Panc1 (cell line): Measurements from ENCODE around the gene ACO1. TPM values are rescaled to one million over a fixed set of nuclear protein-coding genes. Genes with fewer than 3 reads are reported as not detected.

ENCODE experiments used
- ATAC-seq: fragments of 200-7000 bp; cut with Tn5 transposase; 2 replicates; pipeline ENCODE4 v1.9.1; 2020; ENCODE audit warnings: mild to moderate bottlenecking, moderate library complexity
- BruUV-seq: library from RNA; stranded (reverse); fragments of 400-500 nt; replicated peaks from 2 replicates; lab custom pipeline; 2021; lab: Mats Ljungman, UMichigan
- CTCF ChIA-PET: fragments of 300-600 bp; sonication (Branson Sonifier 250); formaldehyde crosslinking; loops from one replicate; lab custom pipeline; 2022; ENCODE audit warnings: antibody characterized with exemption; lab: Charles Lee
- POLR2A ChIA-PET: fragments of 300-600 bp; sonication (Branson Sonifier 250); formaldehyde crosslinking; loops from one replicate; lab custom pipeline; 2022; ENCODE audit warnings: antibody characterized with exemption; lab: Charles Lee
- DNase-seq: peaks from one replicate; pipeline ENCODE4 v3.0.0-alpha.2; 2010; ENCODE audit warnings: low read depth, low spot score
- H3K27ac ChIP-seq: 2 replicates; pipeline ENCODE4 v1.5.1; 2011; ENCODE audit warnings: mild to moderate bottlenecking, low read length, inconsistent platforms
- H3K27me3 ChIP-seq: fragments of 200-500 bp; sonication (Bioruptor generic); 2 replicates; pipeline ENCODE4 v1.6.0; 2014; ENCODE audit warnings: low read length, inconsistent platforms; ENCODE audit not compliant: control insufficient read depth, insufficient read depth
- H3K36me3 ChIP-seq: fragments of 200-500 bp; sonication (Bioruptor generic); 2 replicates; pipeline ENCODE4 v1.5.1; 2014; ENCODE audit warnings: inconsistent platforms, mild to moderate bottlenecking, low read length, moderate library complexity; ENCODE audit not compliant: control insufficient read depth, insufficient read depth
- H3K4me1 ChIP-seq: 2 replicates; pipeline ENCODE4 v1.5.1; 2011; ENCODE audit warnings: inconsistent platforms, mild to moderate bottlenecking, low read length, moderate library complexity; ENCODE audit not compliant: control insufficient read depth, insufficient read depth
- H3K4me3 ChIP-seq, 2 experiments: 2 replicates each; pipeline ENCODE4 v1.5.1; 2011 to 2012; ENCODE audit warnings: low read depth in 2 of 2, low read length in 2 of 2, mild to moderate bottlenecking in 2 of 2, inconsistent platforms in 1 of 2, moderate library complexity in 1 of 2
- H3K9me3 ChIP-seq: fragments of 200-500 bp; sonication (Bioruptor generic); 2 replicates; pipeline ENCODE4 v1.5.1; 2014; ENCODE audit warnings: low read depth, mild to moderate bottlenecking, inconsistent platforms, low read length, moderate library complexity; ENCODE audit not compliant: control insufficient read depth, insufficient read depth
- POLR2AphosphoS5 ChIP-seq: IDR thresholded peaks from 2 replicates; pipeline ENCODE4 v1.6.1; 2012; ENCODE audit warnings: mild to moderate bottlenecking, low read depth, low read length, moderate library complexity
- SIN3A ChIP-seq: IDR thresholded peaks from 2 replicates; pipeline ENCODE4 v1.6.1; 2012; ENCODE audit warnings: low read depth, mild to moderate bottlenecking, low read length, moderate library complexity, borderline replicate concordance; ENCODE audit not compliant: insufficient read depth
- TCF7L2 ChIP-seq: IDR thresholded peaks from 2 replicates; pipeline ENCODE4 v1.6.1; 2011; ENCODE audit warnings: mild to moderate bottlenecking, low read depth, low read length, inconsistent platforms
- in situ Hi-C: cut with HindIII; loops from 2 replicates; pipeline ENCODE4 v1.10.0; 2016; ENCODE audit warnings: low sequenced_read_pairs, low pct_unique_long_range_greater_than_20kb
- intact Hi-C: fragments of 100-400 bp; cut with micrococcal nuclease; formaldehyde crosslinking; loops from one replicate; pipeline ENCODE4 v1.10.0; 2022; ENCODE audit not compliant: unreplicated experiment
- total RNA-seq: library from RNA; stranded (reverse); gene quantifications from one replicate; pipeline ENCODE4 v1.2.1, GENCODE V29; 2021; ENCODE audit not compliant: unreplicated experiment
- TF ChIP-seq, protein P1 (sequence below), 2 experiments: IDR thresholded peaks; 2 replicates each; pipeline ENCODE4 v1.6.1; 2011 to 2012; ENCODE audit warnings: low read depth in 2 of 2, control low read depth in 1 of 2, low read length in 1 of 2, mild to moderate bottlenecking in 1 of 2, moderate library complexity in 1 of 2; ENCODE audit not compliant: insufficient read depth in 1 of 2
- TF ChIP-seq, protein P2 (sequence below): fragments of 450-650 bp; IDR thresholded peaks from 2 replicates; pipeline ENCODE4 v1.5.1; 2017; ENCODE audit warnings: mild to moderate bottlenecking

Gene ACO1
- total RNA-seq, 1 experiment from 2014 or later = 49.3 TPM

DNA sequence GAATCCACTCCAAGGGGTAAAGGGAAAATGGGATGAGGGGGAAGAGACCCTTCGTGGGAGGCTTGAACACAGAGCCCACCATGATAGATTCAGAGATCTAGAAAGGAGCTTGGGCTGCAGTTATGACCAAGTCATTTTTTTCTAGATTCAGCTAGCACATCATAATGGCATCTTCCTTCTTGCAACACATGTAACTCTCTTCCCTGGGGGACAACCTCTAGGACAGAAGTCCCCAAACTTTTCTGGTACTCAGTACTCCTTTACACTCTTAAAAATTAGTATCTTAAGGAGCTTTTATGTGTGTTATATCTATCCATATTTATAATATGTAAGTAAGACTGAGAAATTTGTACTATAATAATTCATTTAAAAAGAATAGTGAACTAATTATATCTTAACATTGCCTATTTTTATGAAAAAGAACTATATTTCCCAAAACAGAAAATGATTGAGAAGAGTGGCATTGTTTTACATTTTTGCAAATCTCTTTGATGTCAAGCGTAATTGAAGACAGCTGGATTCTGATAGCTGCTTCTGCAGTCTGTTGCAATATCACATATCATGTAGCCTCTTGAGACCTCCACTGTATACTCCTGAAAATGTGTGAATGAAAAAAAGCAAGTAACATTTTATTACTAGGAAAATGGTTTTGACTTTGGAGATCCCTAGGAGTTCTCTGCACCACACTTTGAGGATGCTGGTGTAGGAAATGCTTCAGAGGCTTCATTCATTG is 875 bp downstream of the ACO1 start:
- no peak for ATAC-seq
- no peaks in the 10 kb centered on the region for H3K9me3 ChIP-seq
- in situ Hi-C loops = no loop called here
- no peaks in the 10 kb centered on the region for H3K36me3 ChIP-seq
- TF ChIP-seq TCF7L2 = no peak
- TF ChIP-seq, protein P1, sequence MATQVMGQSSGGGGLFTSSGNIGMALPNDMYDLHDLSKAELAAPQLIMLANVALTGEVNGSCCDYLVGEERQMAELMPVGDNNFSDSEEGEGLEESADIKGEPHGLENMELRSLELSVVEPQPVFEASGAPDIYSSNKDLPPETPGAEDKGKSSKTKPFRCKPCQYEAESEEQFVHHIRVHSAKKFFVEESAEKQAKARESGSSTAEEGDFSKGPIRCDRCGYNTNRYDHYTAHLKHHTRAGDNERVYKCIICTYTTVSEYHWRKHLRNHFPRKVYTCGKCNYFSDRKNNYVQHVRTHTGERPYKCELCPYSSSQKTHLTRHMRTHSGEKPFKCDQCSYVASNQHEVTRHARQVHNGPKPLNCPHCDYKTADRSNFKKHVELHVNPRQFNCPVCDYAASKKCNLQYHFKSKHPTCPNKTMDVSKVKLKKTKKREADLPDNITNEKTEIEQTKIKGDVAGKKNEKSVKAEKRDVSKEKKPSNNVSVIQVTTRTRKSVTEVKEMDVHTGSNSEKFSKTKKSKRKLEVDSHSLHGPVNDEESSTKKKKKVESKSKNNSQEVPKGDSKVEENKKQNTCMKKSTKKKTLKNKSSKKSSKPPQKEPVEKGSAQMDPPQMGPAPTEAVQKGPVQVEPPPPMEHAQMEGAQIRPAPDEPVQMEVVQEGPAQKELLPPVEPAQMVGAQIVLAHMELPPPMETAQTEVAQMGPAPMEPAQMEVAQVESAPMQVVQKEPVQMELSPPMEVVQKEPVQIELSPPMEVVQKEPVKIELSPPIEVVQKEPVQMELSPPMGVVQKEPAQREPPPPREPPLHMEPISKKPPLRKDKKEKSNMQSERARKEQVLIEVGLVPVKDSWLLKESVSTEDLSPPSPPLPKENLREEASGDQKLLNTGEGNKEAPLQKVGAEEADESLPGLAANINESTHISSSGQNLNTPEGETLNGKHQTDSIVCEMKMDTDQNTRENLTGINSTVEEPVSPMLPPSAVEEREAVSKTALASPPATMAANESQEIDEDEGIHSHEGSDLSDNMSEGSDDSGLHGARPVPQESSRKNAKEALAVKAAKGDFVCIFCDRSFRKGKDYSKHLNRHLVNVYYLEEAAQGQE (IDR thresholded peaks at IDR 0.05; ENCODE audit: insufficient read depth in 1 of 2, low read depth in 2 of 2, low read length in 1 of 2) = no peak
- TF ChIP-seq SIN3A = no peak
- TF ChIP-seq POLR2AphosphoS5 = no peak
- TF ChIP-seq, protein P2, sequence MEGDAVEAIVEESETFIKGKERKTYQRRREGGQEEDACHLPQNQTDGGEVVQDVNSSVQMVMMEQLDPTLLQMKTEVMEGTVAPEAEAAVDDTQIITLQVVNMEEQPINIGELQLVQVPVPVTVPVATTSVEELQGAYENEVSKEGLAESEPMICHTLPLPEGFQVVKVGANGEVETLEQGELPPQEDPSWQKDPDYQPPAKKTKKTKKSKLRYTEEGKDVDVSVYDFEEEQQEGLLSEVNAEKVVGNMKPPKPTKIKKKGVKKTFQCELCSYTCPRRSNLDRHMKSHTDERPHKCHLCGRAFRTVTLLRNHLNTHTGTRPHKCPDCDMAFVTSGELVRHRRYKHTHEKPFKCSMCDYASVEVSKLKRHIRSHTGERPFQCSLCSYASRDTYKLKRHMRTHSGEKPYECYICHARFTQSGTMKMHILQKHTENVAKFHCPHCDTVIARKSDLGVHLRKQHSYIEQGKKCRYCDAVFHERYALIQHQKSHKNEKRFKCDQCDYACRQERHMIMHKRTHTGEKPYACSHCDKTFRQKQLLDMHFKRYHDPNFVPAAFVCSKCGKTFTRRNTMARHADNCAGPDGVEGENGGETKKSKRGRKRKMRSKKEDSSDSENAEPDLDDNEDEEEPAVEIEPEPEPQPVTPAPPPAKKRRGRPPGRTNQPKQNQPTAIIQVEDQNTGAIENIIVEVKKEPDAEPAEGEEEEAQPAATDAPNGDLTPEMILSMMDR = no peak
- H3K27ac ChIP-seq = peak overlapping the region; percentile 89
- no TSS peak for BruUV-seq
- no peak for DNase-seq
- peaks cover 4% of the 10 kb centered on the region; the same call in 1 of the 2 replicates for H3K27me3 ChIP-seq
- H3K4me3 ChIP-seq = peak overlapping the region; percentile 83 to 95
- POLR2A ChIA-PET = interaction anchor here (0.6 to 1.2 kb wide), 3 partner anchors 13 to 165 kb away, joined by 3 to 10 read pairs (median 4); no protein-coding TSS in a partner anchor
- H3K4me1 ChIP-seq = peaks cover 18% of the 10 kb centered on the region
- CTCF ChIA-PET = interaction anchor here (1.3 kb wide), 1 partner anchor 187 kb away, joined by 3 read pairs; no protein-coding TSS in a partner anchor
- intact Hi-C loops = no loop called here

DNA sequence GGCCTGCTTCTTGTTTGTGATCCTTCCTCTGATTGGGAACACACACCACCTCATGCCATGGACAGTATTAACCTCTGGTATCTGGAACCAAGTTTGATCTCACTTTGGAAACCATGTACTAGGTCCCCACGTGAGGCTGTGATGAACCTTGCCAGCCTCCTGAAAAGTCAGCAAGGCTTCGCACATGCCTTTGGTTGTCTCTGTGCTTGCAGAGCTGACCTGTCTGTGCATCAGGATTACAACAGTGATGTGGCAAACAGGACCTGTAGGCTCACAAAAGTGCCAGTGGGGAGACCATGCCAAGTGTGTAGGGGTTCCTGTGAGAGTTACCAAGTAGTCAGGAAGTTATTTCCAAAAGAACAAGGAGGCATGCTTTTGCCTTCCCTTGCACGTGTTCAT is 1.4 kb downstream of the ACO1 start:
- intact Hi-C loops = no loop called here
- no peaks in the 10 kb centered on the region for H3K36me3 ChIP-seq
- in situ Hi-C loops = no loop called here
- H3K27me3 ChIP-seq = peaks cover 3% of the 10 kb centered on the region; the same call in 1 of the 2 replicates
- H3K4me1 ChIP-seq = peaks cover 18% of the 10 kb centered on the region
- peak overlapping the region in 1 of 2 experiments; percentile 83; a peak in 1 of 4 replicates for H3K4me3 ChIP-seq
- no TSS peak for BruUV-seq
- ATAC-seq (no peak), DNase-seq (no peak)
- H3K27ac ChIP-seq = no peak overlapping the region
- TF ChIP-seq TCF7L2 (no peak), POLR2AphosphoS5 (no peak), SIN3A (no peak)
- TF ChIP-seq, protein P2 = no peak
- TF ChIP-seq, protein P1 (IDR thresholded peaks at IDR 0.05; ENCODE audit: insufficient read depth in 1 of 2, low read depth in 2 of 2, low read length in 1 of 2) = no peak
- ChIA-PET CTCF (no interaction called here), POLR2A (interaction anchor here (0.7 kb wide), 1 partner anchor 13 kb away, joined by 10 read pairs; no protein-coding TSS in a partner anchor)
- H3K9me3 ChIP-seq = no peaks in the 10 kb centered on the region
